HFF-Myc (cell line): ENCODE measurements around the gene HMGB4.

ENCODE experiments used
- DNase-seq: peaks from one replicate; pipeline ENCODE4 v3.0.0-alpha.2; 2011; ENCODE audit warnings: low read depth; ENCODE audit errors: extremely low read depth
- H3K4me3 ChIP-seq: replicated peaks from 2 replicates; pipeline ENCODE4 v1.5.1; 2011; ENCODE audit warnings: low read depth, mild to moderate bottlenecking, control low read depth, low read length
- CTCF ChIP-seq: IDR thresholded peaks from 2 replicates; pipeline ENCODE4 v1.5.1; 2012; ENCODE audit warnings: mild to moderate bottlenecking, low read depth, low read length, control low read depth; ENCODE audit errors: missing control alignments

The HMGB4 gene

GRCh38 chr1:33853431-33853830 is 10.4 kb upstream of the HMGB4 start:
- H3K4me3 ChIP-seq = no peak overlapping the region
- DNase-seq = no peak
- no peak for TF ChIP-seq CTCF

GRCh38 chr1:33854091-33854490 is 9.8 kb upstream of the HMGB4 start:
- H3K4me3 ChIP-seq = no peak overlapping the region
- DNase-seq = no peak
- TF ChIP-seq CTCF = no peak

GRCh38 chr1:33860671-33861070 is 3.2 kb upstream of the HMGB4 start:
- H3K4me3 ChIP-seq = no peak overlapping the region
- peak; percentile 16 for DNase-seq
- TF ChIP-seq CTCF = no peak

- TF ChIP-seq CTCF = no peak
- no peak overlapping the region for H3K4me3 ChIP-seq
- DNase-seq = no peak
Measured at GRCh38 chr1:33864460-33865389, 846 bp downstream of the HMGB4 start.

GRCh38 chr1:33866281-33866680 is 2.4 kb downstream of the HMGB4 start:
- DNase-seq = no peak
- H3K4me3 ChIP-seq = no peak overlapping the region
- TF ChIP-seq CTCF = no peak

GRCh38 chr1:33867684-33868083 is 3.8 kb downstream of the HMGB4 start:
- no peak for TF ChIP-seq CTCF
- no peak for DNase-seq
- no peak overlapping the region for H3K4me3 ChIP-seq
